HG03521 (cell line): ENCODE measurements around the gene IRAK3.

Experiments used
- ATAC-seq: cut with Tn5 transposase; IDR thresholded peaks from one replicate; pipeline ENCODE4 v1.9.1; 2021; ENCODE audit warnings: mild to moderate bottlenecking, moderate library complexity; ENCODE audit not compliant: unreplicated experiment

The IRAK3 gene

GRCh38 chr12:66302827-66303169, 113.8 kb downstream of the IRAK3 start:
- ATAC-seq: no peak

- ATAC-seq: peak; percentile 48
Measured at GRCh38 chr12:66303316-66303804, 114.3 kb downstream of the IRAK3 start.
